ENCODE data around the gene DPH2. TPM values are rescaled to one million over a fixed set of nuclear protein-coding genes. Genes with fewer than 3 reads are reported as not detected.

Gene DPH2
- total and polyA plus RNA-seq, 7 donors, result 10.7 to 37.2 (median 12.1) TPM

DNA sequence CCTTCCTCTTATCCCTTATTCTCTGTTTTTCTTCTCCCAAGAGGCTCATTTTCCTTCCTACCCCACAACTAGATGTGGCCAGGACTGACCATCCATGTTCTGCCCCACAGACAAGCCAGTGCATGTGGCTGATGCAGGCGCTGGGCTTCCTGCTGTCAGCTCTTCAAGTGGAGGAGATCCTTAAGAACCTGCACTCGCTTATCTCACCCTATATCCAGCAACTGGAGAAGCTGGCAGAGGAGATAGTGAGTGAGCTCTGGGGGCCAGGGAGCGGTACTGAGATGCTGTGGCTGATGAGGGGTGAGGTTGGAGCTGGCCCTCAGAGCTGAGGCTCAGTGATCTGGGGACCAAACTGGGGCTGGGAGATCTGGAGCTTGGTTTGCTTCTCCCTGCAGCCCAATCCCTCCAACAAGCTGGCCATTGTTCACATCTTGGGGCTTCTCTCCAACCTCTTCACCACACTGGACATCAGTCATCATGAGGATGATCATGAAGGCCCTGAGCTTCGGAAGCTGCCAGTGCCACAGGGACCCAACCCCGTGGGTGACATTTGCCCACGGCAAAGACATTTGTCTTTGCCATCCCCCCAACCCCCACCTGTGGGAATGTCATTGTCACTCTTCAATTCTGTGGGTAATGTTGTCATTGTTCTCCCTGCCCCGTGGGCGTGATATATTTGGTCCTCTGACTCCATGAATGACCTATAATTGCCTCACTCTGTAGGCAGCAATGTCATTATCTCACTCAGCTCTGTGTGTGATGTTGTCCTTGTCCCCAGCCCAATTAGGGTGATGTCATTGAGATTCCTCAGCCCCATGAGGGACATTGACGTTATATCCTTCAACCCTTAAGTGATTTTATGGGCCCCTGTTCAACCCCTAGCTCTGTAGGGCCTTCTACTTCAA lies 11.2 kb upstream of the DPH2 start:
- no peak for DNase-seq
- Histone ChIP-seq H3K4me1 (no peaks in the 10 kb centered on the region), H3K9me3 (no peaks in the 10 kb centered on the region), H3K27me3 (no peaks in the 10 kb centered on the region), H3K36me3 (peaks cover 0 to 83% (median 47%) of the 10 kb centered on the region in 4 donors), H3K27ac (no peak overlapping the region), H3K4me3 (no peak overlapping the region)
- 91 to 93% methylated on average over 9 of the region's 9 CpGs for WGBS, 2 donors
- intact Hi-C loops (cut with DNase I), result no loop called here
- TF ChIP-seq EP300 (IDR thresholded peaks at IDR 0.05) (no peak), POLR2AphosphoS5 (IDR thresholded peaks at IDR 0.05) (no peak)

DNA sequence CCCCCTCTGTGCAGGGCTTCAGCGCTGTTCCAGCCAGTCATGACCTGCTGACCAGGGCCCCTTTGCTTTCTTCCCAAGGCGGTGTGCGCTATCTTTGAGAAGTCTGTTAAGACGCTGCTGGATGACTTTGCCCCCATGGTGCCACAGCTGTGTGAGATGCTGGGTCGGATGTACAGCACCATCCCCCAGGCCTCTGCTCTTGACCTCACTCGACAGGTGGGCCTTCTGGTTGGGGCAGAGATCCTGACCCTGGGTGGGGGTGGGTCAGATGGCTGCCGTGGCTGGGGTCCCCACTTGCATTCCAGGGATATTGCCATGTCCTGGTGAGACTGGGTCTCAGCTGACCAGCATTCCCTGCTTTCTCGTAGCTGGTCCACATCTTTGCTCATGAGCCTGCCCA lies 9.0 kb upstream of the DPH2 start:
- no peaks in the 10 kb centered on the region for H3K4me1 ChIP-seq
- intact Hi-C loops (cut with DNase I), result no loop called here
- no peaks in the 10 kb centered on the region for H3K9me3 ChIP-seq
- peaks cover 0 to 97% (median 49%) of the 10 kb centered on the region in 4 donors for H3K36me3 ChIP-seq
- TF ChIP-seq POLR2A (IDR thresholded peaks at IDR 0.05) (no peak), EP300 (IDR thresholded peaks at IDR 0.05) (no peak), POLR2AphosphoS5 (IDR thresholded peaks at IDR 0.05) (no peak)
- TF ChIP-seq, protein P1, sequence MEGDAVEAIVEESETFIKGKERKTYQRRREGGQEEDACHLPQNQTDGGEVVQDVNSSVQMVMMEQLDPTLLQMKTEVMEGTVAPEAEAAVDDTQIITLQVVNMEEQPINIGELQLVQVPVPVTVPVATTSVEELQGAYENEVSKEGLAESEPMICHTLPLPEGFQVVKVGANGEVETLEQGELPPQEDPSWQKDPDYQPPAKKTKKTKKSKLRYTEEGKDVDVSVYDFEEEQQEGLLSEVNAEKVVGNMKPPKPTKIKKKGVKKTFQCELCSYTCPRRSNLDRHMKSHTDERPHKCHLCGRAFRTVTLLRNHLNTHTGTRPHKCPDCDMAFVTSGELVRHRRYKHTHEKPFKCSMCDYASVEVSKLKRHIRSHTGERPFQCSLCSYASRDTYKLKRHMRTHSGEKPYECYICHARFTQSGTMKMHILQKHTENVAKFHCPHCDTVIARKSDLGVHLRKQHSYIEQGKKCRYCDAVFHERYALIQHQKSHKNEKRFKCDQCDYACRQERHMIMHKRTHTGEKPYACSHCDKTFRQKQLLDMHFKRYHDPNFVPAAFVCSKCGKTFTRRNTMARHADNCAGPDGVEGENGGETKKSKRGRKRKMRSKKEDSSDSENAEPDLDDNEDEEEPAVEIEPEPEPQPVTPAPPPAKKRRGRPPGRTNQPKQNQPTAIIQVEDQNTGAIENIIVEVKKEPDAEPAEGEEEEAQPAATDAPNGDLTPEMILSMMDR (IDR thresholded peaks at IDR 0.05), result no peak
- H3K4me3 ChIP-seq, result no peak overlapping the region
- 96% methylated on average over 8 of the region's 8 CpGs for WGBS, 2 donors
- H3K27ac ChIP-seq, result no peak overlapping the region
- H3K27me3 ChIP-seq, result no peaks in the 10 kb centered on the region
- DNase-seq, result no peak

DNA sequence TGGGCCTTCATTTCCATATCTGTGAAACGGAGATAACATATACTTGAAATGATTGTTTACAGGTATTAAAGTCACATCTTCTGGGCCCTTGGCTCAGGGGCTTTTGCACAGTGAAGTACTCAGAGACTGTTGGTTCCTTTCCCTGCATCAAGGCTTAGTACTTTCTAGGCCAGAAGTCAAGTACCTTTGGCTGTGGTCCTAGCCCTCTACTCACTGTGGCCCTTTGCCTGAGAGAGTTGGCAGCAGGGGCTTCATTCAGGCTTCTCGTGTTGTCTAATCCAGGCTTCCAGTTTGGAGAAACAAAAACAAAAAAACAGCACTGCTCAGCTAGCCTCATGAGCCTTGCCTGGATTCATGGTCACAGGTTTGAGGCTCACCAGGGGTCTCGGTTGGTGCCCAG lies 8.1 kb upstream of the DPH2 start:
- TF ChIP-seq EP300 (IDR thresholded peaks at IDR 0.05) (no peak), POLR2A (IDR thresholded peaks at IDR 0.05) (no peak), POLR2AphosphoS5 (IDR thresholded peaks at IDR 0.05) (no peak)
- TF ChIP-seq, protein P1 (IDR thresholded peaks at IDR 0.05), result no peak
- no peak overlapping the region for H3K27ac ChIP-seq
- WGBS, 2 donors, result 89% methylated on average over 3 of the region's 3 CpGs
- no peaks in the 10 kb centered on the region for H3K9me3 ChIP-seq
- intact Hi-C loops (cut with DNase I), result no loop called here
- DNase-seq, result no peak
- H3K4me3 ChIP-seq, result no peak overlapping the region
- H3K36me3 ChIP-seq, result peaks cover 0 to 97% (median 43%) of the 10 kb centered on the region in 4 donors
- H3K27me3 ChIP-seq, result no peaks in the 10 kb centered on the region
- no peaks in the 10 kb centered on the region for H3K4me1 ChIP-seq

DNA sequence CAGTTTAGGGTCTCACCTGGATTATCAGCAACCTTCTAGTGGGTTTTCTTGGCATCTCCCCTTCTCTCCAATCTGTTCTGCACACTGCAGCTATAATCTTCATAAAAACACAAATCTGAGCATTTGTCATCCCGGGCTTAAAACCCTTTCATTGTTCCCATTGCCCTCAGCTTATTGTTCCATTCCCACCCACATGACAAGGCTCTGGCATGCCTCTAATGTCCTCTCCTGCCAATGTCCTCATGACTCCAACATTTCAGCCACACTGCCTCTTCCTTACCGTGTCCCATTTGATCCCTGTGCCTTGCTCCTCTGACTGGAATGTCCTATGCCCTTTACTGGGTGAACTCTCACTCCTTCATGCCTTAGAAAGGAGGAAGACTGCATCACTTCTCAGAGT lies 7.5 kb upstream of the DPH2 start:
- intact Hi-C loops (cut with DNase I), result no loop called here
- WGBS, 2 donors, result 90 to 93% methylated on average over 2 of the region's 2 CpGs
- Histone ChIP-seq H3K27ac (no peak overlapping the region), H3K4me3 (no peak overlapping the region), H3K4me1 (no peaks in the 10 kb centered on the region), H3K36me3 (peaks cover 0 to 95% (median 42%) of the 10 kb centered on the region in 4 donors), H3K9me3 (no peaks in the 10 kb centered on the region), H3K27me3 (no peaks in the 10 kb centered on the region)
- no peak for DNase-seq
- TF ChIP-seq POLR2AphosphoS5 (IDR thresholded peaks at IDR 0.05) (no peak), POLR2A (IDR thresholded peaks at IDR 0.05) (no peak), EP300 (IDR thresholded peaks at IDR 0.05) (no peak)
- TF ChIP-seq, protein P1 (IDR thresholded peaks at IDR 0.05), result no peak

DNA sequence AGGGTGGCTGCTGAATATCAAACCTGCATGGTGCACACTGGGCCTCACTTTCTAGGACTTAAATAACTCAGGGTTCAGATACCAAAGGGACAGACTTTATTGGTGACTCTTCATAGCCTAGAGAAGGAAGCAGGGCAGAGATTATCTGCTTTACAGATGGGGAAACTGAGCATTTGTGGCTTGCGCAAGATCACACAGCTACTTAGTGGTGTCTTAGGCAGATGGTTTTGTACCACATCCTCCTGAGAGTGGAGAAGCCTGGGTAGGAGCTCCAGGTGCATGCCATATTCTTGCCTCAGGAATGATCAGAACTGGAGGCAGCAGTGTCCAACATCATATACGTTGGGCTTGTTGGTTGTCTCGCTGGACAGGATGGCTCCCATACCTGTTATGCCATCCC lies 6.8 kb upstream of the DPH2 start:
- WGBS, 2 donors, result 94 to 95% methylated on average over 3 of the region's 3 CpGs
- intact Hi-C loops (cut with DNase I), result no loop called here
- H3K36me3 ChIP-seq, result peaks cover 0 to 88% (median 38%) of the 10 kb centered on the region in 4 donors

More for the DNA sequence above, 6.8 kb upstream of the DPH2 start:
- H3K27me3 ChIP-seq, result no peaks in the 10 kb centered on the region
- TF ChIP-seq EP300 (IDR thresholded peaks at IDR 0.05) (no peak), POLR2A (IDR thresholded peaks at IDR 0.05) (no peak), POLR2AphosphoS5 (IDR thresholded peaks at IDR 0.05) (no peak)
- TF ChIP-seq, protein P1 (IDR thresholded peaks at IDR 0.05), result no peak
- H3K27ac ChIP-seq, result no peak overlapping the region
- no peak overlapping the region for H3K4me3 ChIP-seq
- DNase-seq, result no peak
- H3K9me3 ChIP-seq, result no peaks in the 10 kb centered on the region
- H3K4me1 ChIP-seq, result no peaks in the 10 kb centered on the region

Data from sigmoid colon (tissue), 7 donors.